ENCODE data around the gene MYO1D. TPM values are rescaled to one million over a fixed set of nuclear protein-coding genes. Genes with fewer than 3 reads are reported as not detected.

MYO1D gene
- total RNA-seq, 1 experiment from 2014 or later: 206 TPM

GRCh38 chr17:32831223-32831622, 45.7 kb downstream of the MYO1D start:
- H3K27me3 Mint-ChIP-seq (ENCODE audit: insufficient read depth, unreplicated experiment): no peaks in the 10 kb centered on the region
- POLR2A ChIA-PET: no interaction called here

DNA sequence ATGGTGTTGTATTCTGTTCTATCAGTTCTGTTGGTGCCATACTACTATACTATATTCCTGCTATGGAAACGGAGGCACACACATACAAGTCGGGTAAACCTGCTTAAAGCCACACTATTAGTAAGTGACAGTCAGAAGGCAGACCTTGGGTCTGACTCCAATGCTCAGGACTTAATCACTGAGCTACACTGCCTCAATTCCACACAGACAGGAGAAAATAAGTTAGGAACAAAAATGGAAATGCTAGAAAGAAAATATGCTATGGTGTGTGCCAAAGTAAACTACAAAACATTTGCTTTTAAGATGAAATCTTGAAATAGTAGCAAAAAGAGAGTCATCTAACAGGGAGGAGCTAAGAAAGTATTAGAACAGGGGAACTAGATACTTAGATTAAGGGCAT, 48.1 kb downstream of the MYO1D start:
- Mint-ChIP-seq H3K27ac (ENCODE audit: unreplicated experiment) (peak overlapping the region; percentile 77), H3K36me3 (ENCODE audit: insufficient read depth, unreplicated experiment) (peaks cover 28% of the 10 kb centered on the region), H3K4me1 (ENCODE audit: low read depth, unreplicated experiment) (peaks cover 61% of the 10 kb centered on the region), H3K27me3 (ENCODE audit: insufficient read depth, unreplicated experiment) (no peaks in the 10 kb centered on the region), H3K9me3 (ENCODE audit: unreplicated experiment) (no peaks in the 10 kb centered on the region), H3K4me3 (ENCODE audit: unreplicated experiment) (peak overlapping the region; percentile 89)
- intact Hi-C loops (cut with micrococcal nuclease; ENCODE audit: unreplicated experiment): no loop called here
- Histone ChIP-seq H3K4me1 (peaks cover 89% of the 10 kb centered on the region), H3K36me3 (ENCODE audit: control insufficient read depth, insufficient read depth, low read length) (no peaks in the 10 kb centered on the region), H3K9me3 (no peaks in the 10 kb centered on the region), H3K27me3 (replicated peaks; ENCODE audit: control insufficient read depth, insufficient read depth, low read length) (no peaks in the 10 kb centered on the region), H3K4me3 (ENCODE audit: low read depth, low read length) (peak overlapping the region; percentile 38)
- TF ChIP-seq CTCF (IDR thresholded peaks at IDR 0.05; ENCODE audit: insufficient read depth in 1 of 2, low read depth in 1 of 2, low read length in 1 of 2, severe bottlenecking in 1 of 2, unreplicated experiment in 1 of 2): no peak
- POLR2A ChIA-PET: interaction anchor here (0.7 to 1.1 kb wide), 5 partner anchors 47 to 632 kb away, joined by 5 to 11 read pairs (median 8); partner anchors contain the start of gene MYO1D
- CTCF ChIA-PET: interaction anchor here (1.0 to 3.4 kb wide), 5 partner anchors 26 to 115 kb away, joined by 3 to 21 read pairs (median 4); partner anchors contain the start of gene MYO1D
- TSS peak; percentile 87 for BruUV-seq (replicated peaks)
- no peak for DNase-seq

More at GRCh38 chr17:32831223-32831622, 45.7 kb downstream of the MYO1D start:
- peaks cover 40% of the 10 kb centered on the region for H3K36me3 Mint-ChIP-seq (ENCODE audit: insufficient read depth, unreplicated experiment)
- Histone ChIP-seq H3K4me1 (peaks cover 92% of the 10 kb centered on the region), H3K4me3 (ENCODE audit: low read depth, low read length) (no peak overlapping the region), H3K36me3 (ENCODE audit: control insufficient read depth, insufficient read depth, low read length) (no peaks in the 10 kb centered on the region), H3K27me3 (replicated peaks; ENCODE audit: control insufficient read depth, insufficient read depth, low read length) (no peaks in the 10 kb centered on the region), H3K9me3 (no peaks in the 10 kb centered on the region)
- TF ChIP-seq CTCF (IDR thresholded peaks at IDR 0.05; ENCODE audit: insufficient read depth in 1 of 2, low read depth in 1 of 2, low read length in 1 of 2, severe bottlenecking in 1 of 2, unreplicated experiment in 1 of 2): no peak
- CTCF ChIA-PET: no interaction called here
- DNase-seq: no peak
- no peak overlapping the region for H3K27ac Mint-ChIP-seq (ENCODE audit: unreplicated experiment)
- no peaks in the 10 kb centered on the region for H3K9me3 Mint-ChIP-seq (ENCODE audit: unreplicated experiment)
- H3K4me3 Mint-ChIP-seq (ENCODE audit: unreplicated experiment): no peak overlapping the region
- intact Hi-C loops (cut with micrococcal nuclease; ENCODE audit: unreplicated experiment): no loop called here
- no TSS peak for BruUV-seq (replicated peaks)
- peaks cover 64% of the 10 kb centered on the region for H3K4me1 Mint-ChIP-seq (ENCODE audit: low read depth, unreplicated experiment)

GRCh38 chr17:32827227-32827626, 49.7 kb downstream of the MYO1D start:
- no peaks in the 10 kb centered on the region for H3K27me3 ChIP-seq (replicated peaks; ENCODE audit: control insufficient read depth, insufficient read depth, low read length)
- H3K27ac Mint-ChIP-seq (ENCODE audit: unreplicated experiment): peak overlapping the region; percentile 77
- no peaks in the 10 kb centered on the region for H3K9me3 ChIP-seq
- H3K4me3 Mint-ChIP-seq (ENCODE audit: unreplicated experiment): peak overlapping the region; percentile 89
- ChIA-PET POLR2A (no interaction called here), CTCF (interaction anchor here (3.4 kb wide), 1 partner anchor 49 kb away, joined by 21 read pairs; the partner anchor contains the start of gene MYO1D)
- BruUV-seq (replicated peaks): no TSS peak
- H3K4me1 Mint-ChIP-seq (ENCODE audit: low read depth, unreplicated experiment): peaks cover 49% of the 10 kb centered on the region
- H3K9me3 Mint-ChIP-seq (ENCODE audit: unreplicated experiment): no peaks in the 10 kb centered on the region
- no peaks in the 10 kb centered on the region for H3K36me3 ChIP-seq (ENCODE audit: control insufficient read depth, insufficient read depth, low read length)
- intact Hi-C loops (cut with micrococcal nuclease; ENCODE audit: unreplicated experiment): no loop called here
- H3K27me3 Mint-ChIP-seq (ENCODE audit: insufficient read depth, unreplicated experiment): no peaks in the 10 kb centered on the region
- peaks cover 77% of the 10 kb centered on the region for H3K4me1 ChIP-seq
- peaks cover 16% of the 10 kb centered on the region for H3K36me3 Mint-ChIP-seq (ENCODE audit: insufficient read depth, unreplicated experiment)
- TF ChIP-seq CTCF (IDR thresholded peaks at IDR 0.05; ENCODE audit: insufficient read depth in 1 of 2, low read depth in 1 of 2, low read length in 1 of 2, severe bottlenecking in 1 of 2, unreplicated experiment in 1 of 2): no peak
- no peak for DNase-seq
- no peak overlapping the region for H3K4me3 ChIP-seq (ENCODE audit: low read depth, low read length)
